ENCODE measurements around the gene ACOT7.

GRCh38 chr1:6345009-6345408, 48.6 kb downstream of the ACOT7 start:
- TF ChIP-seq ZNF281 (CRISPR knock-in tag; IDR thresholded peaks at IDR 0.05) (no peak), CTCF (IDR thresholded peaks at IDR 0.05) (no peak), ERG (CRISPR knock-in tag; IDR thresholded peaks at IDR 0.05) (no peak), ELF4 (CRISPR knock-in tag; IDR thresholded peaks at IDR 0.05; ENCODE audit: low read depth) (no peak), ZNF423 (CRISPR knock-in tag; IDR thresholded peaks at IDR 0.05) (no peak), NR1H2 (CRISPR knock-in tag; IDR thresholded peaks at IDR 0.05) (no peak)
